OCI-LY3 (cell line): ENCODE data around the gene MYBPC2.

Experiments used
- H2AFZ ChIP-seq: fragments of 200-600, 300-600 bp; shearing (Covaris generic); 2 replicates; pipeline ENCODE4 v1.6.0; 2014; ENCODE audit warnings: antibody characterized with exemption, low read depth, low read length
- H3K27ac ChIP-seq: fragments of 200-600, 300-600 bp; sonication (generic); 2 replicates; pipeline ENCODE4 v1.5.1; 2014; ENCODE audit warnings: mild to moderate bottlenecking, low read length, moderate library complexity, mixed read lengths
- H3K27me3 ChIP-seq: fragments of 200-600, 300-600 bp; sonication (generic); 2 replicates; pipeline ENCODE4 v1.6.1; 2014; ENCODE audit warnings: low read depth, low read length, mixed read lengths
- H3K36me3 ChIP-seq: fragments of 200-600, 300-600 bp; sonication (generic); replicated peaks from 2 replicates; pipeline ENCODE3; 2014; ENCODE audit warnings: low read depth, low read length, mixed read lengths
- H3K4me1 ChIP-seq: fragments of 300-600, 200-600 bp; sonication (generic); 2 replicates; pipeline ENCODE4 v1.6.1; 2014; ENCODE audit warnings: low read length, mixed read lengths
- H3K4me2 ChIP-seq: fragments of 200-600, 300-600 bp; sonication (generic); 2 replicates; pipeline ENCODE4 v1.6.1; 2014; ENCODE audit warnings: low read length, mixed read lengths
- H3K4me3 ChIP-seq: fragments of 300-600, 200-600 bp; sonication (generic); 2 replicates; pipeline ENCODE4 v1.5.1; 2014; ENCODE audit warnings: antibody characterized with exemption, mild to moderate bottlenecking, low read length, moderate library complexity
- H3K79me2 ChIP-seq: fragments of 300-600, 200-600 bp; shearing (Covaris generic); 2 replicates; pipeline ENCODE4 v1.6.1; 2014; ENCODE audit warnings: mild to moderate bottlenecking, low read length, mixed read lengths
- H3K9ac ChIP-seq: fragments of 300-600, 200-600 bp; shearing (Covaris generic); 2 replicates; pipeline ENCODE4 v1.6.0; 2014; ENCODE audit warnings: mild to moderate bottlenecking, low read length, moderate library complexity
- H3K9me3 ChIP-seq: fragments of 200-600, 300-600 bp; shearing (Covaris generic); 2 replicates; pipeline ENCODE4 v1.6.1; 2014; ENCODE audit warnings: low read length, mixed read lengths; ENCODE audit not compliant: insufficient read depth
- H4K20me1 ChIP-seq: fragments of 200-600, 300-600 bp; sonication (generic); 2 replicates; pipeline ENCODE4 v1.6.1; 2016; ENCODE audit warnings: low read length, mixed read lengths; ENCODE audit not compliant: insufficient read depth
- EZH2phosphoT487 ChIP-seq: fragments of 200-600 bp; shearing (Covaris generic); IDR thresholded peaks from 2 replicates; pipeline ENCODE4 v1.6.1; 2018; ENCODE audit warnings: antibody characterized with exemption, mixed run types, low read depth
- TF ChIP-seq, protein P1 (sequence below): fragments of 200-600, 300-600 bp; sonication (generic); IDR thresholded peaks from 2 replicates; pipeline ENCODE4 v1.5.1; 2014; ENCODE audit warnings: antibody characterized with exemption, low read length, low read depth

Gene MYBPC2

GRCh38 chr19:50489461-50490011, 56.8 kb downstream of the MYBPC2 start:
- H3K4me3 ChIP-seq: no peak overlapping the region
- H3K79me2 ChIP-seq: no peaks in the 10 kb centered on the region
- no peak overlapping the region for H3K4me2 ChIP-seq

DNA sequence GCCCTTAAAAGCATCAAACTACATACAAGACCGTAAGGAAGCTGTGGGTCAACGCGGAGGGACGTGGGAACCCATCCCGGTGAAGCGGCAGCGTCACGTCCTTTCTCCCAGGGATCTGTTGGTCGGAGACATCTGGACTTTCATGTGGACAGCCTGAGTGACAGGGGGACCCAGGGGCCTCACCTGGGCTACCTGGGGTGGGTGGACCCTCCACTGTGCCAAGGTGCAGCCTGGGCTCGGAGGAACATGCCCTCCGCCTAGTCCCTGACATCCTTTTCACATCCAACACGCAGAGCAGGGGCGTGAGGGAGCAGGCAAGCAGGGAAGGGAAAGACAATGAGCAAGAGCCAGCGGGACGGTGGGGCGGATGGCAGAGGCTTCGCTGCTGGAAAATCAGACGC, 57.7 kb downstream of the MYBPC2 start:
- H3K9ac ChIP-seq: no peak overlapping the region
- no peaks in the 10 kb centered on the region for H3K9me3 ChIP-seq
- H2AFZ ChIP-seq: no peak overlapping the region
- no peak overlapping the region for H3K4me2 ChIP-seq
- peaks cover 10% of the 10 kb centered on the region; the same call in 1 of the 2 replicates for H3K27me3 ChIP-seq
- no peak overlapping the region for H3K4me3 ChIP-seq
- no peak for TF ChIP-seq EZH2phosphoT487
- TF ChIP-seq, protein P1, sequence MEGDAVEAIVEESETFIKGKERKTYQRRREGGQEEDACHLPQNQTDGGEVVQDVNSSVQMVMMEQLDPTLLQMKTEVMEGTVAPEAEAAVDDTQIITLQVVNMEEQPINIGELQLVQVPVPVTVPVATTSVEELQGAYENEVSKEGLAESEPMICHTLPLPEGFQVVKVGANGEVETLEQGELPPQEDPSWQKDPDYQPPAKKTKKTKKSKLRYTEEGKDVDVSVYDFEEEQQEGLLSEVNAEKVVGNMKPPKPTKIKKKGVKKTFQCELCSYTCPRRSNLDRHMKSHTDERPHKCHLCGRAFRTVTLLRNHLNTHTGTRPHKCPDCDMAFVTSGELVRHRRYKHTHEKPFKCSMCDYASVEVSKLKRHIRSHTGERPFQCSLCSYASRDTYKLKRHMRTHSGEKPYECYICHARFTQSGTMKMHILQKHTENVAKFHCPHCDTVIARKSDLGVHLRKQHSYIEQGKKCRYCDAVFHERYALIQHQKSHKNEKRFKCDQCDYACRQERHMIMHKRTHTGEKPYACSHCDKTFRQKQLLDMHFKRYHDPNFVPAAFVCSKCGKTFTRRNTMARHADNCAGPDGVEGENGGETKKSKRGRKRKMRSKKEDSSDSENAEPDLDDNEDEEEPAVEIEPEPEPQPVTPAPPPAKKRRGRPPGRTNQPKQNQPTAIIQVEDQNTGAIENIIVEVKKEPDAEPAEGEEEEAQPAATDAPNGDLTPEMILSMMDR: no peak
- no peaks in the 10 kb centered on the region for H3K4me1 ChIP-seq
- no peak overlapping the region for H3K27ac ChIP-seq
- H3K79me2 ChIP-seq: no peaks in the 10 kb centered on the region
- H3K36me3 ChIP-seq: peaks cover 15% of the 10 kb centered on the region
- H4K20me1 ChIP-seq: 0 out of 2 replicates have a peak, but pooled peaks cover 3% of the 10 kb centered on the region

More at GRCh38 chr19:50489461-50490011, 56.8 kb downstream of the MYBPC2 start:
- no peak overlapping the region for H3K27ac ChIP-seq
- H3K36me3 ChIP-seq: peaks cover 24% of the 10 kb centered on the region
- no peaks in the 10 kb centered on the region for H3K9me3 ChIP-seq
- TF ChIP-seq EZH2phosphoT487: no peak
- TF ChIP-seq, protein P1: no peak
- no peaks in the 10 kb centered on the region for H3K4me1 ChIP-seq
- peaks cover 7% of the 10 kb centered on the region; the same call in 1 of the 2 replicates for H3K27me3 ChIP-seq
- no peak overlapping the region for H2AFZ ChIP-seq
- no peak overlapping the region for H3K9ac ChIP-seq
- H4K20me1 ChIP-seq: 0 out of 2 replicates have a peak, but pooled peaks cover 3% of the 10 kb centered on the region

DNA sequence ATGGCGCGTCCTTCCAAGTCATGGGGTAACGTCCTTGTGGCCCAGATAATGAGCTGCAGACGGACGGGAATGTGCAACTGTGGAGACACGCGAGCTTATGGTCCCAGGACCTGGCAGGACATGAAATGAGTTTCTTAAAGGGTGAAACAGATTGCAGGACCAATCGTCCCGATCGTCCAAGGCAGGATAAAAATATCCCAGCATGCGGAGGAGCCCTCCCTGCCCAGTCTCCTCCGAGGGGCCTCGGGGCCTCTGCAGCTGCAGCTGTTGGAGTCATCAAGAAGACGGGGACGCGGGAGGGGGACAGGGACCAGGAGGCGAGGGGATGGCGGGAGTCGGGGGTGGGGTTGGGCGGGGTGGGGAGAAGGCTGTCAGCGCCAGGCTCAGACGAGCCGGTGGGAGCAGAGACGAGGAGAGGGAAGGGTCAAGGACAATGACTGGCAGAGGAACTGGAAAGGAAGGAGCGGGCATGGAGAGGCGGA, 58.3 kb downstream of the MYBPC2 start:
- Histone ChIP-seq H3K9me3 (no peaks in the 10 kb centered on the region), H2AFZ (no peak overlapping the region), H3K4me3 (no peak overlapping the region), H3K27me3 (peaks cover 10% of the 10 kb centered on the region; the same call in 1 of the 2 replicates), H3K4me1 (no peaks in the 10 kb centered on the region), H3K4me2 (no peak overlapping the region), H3K36me3 (peaks cover 10% of the 10 kb centered on the region), H3K9ac (no peak overlapping the region), H3K27ac (no peak overlapping the region), H4K20me1 (0 out of 2 replicates have a peak, but pooled peaks cover 3% of the 10 kb centered on the region), H3K79me2 (no peaks in the 10 kb centered on the region)
- no peak for TF ChIP-seq EZH2phosphoT487
- TF ChIP-seq, protein P1: no peak

- Histone ChIP-seq H3K27me3 (peaks cover 5% of the 10 kb centered on the region; the same call in 1 of the 2 replicates), H3K4me2 (no peak overlapping the region), H3K4me3 (no peak overlapping the region), H3K9me3 (no peaks in the 10 kb centered on the region), H3K27ac (no peak overlapping the region), H3K36me3 (no peaks in the 10 kb centered on the region), H3K79me2 (no peaks in the 10 kb centered on the region), H2AFZ (no peak overlapping the region), H4K20me1 (no peaks in the 10 kb centered on the region), H3K9ac (no peak overlapping the region), H3K4me1 (no peaks in the 10 kb centered on the region)
- TF ChIP-seq EZH2phosphoT487: no peak
- TF ChIP-seq, protein P1: no peak
Measured at GRCh38 chr19:50492303-50493052, 59.8 kb downstream of the MYBPC2 start.
